DND-41 (cell line): ENCODE results near the gene PDLIM1.

Experiments used
- ATAC-seq: fragments of 200-7000 bp; cut with Tn5 transposase; 3 replicates; pipeline ENCODE4 v1.9.1; 2021; ENCODE audit warnings: low read depth; ENCODE audit not compliant: insufficient read depth
- DNase-seq: peaks from one replicate; pipeline ENCODE4 v3.0.0-alpha.2; 2020
- H2AFZ ChIP-seq: 2 replicates; pipeline ENCODE4 v1.6.0; 2012; ENCODE audit warnings: low read depth, low read length
- H3K27ac ChIP-seq: 2 replicates; pipeline ENCODE4 v1.5.1; 2012; ENCODE audit warnings: low read length, inconsistent platforms
- H3K27me3 ChIP-seq: fragments of 200-600 bp; sonication (generic); 2 replicates; pipeline ENCODE4 v1.6.0; 2012; ENCODE audit warnings: low read length, mild to moderate bottlenecking, inconsistent platforms; ENCODE audit not compliant: insufficient read depth, poor library complexity
- H3K36me3 ChIP-seq: 2 replicates; pipeline ENCODE4 v1.5.1; 2012; ENCODE audit warnings: low read length, inconsistent platforms; ENCODE audit not compliant: insufficient read depth
- H3K4me1 ChIP-seq: 2 replicates; pipeline ENCODE4 v1.5.1; 2012; ENCODE audit warnings: mild to moderate bottlenecking, low read length; ENCODE audit not compliant: insufficient read depth
- H3K4me2 ChIP-seq: 2 replicates; pipeline ENCODE4 v1.6.0; 2012; ENCODE audit warnings: mild to moderate bottlenecking, moderate library complexity, low read length, inconsistent platforms; ENCODE audit not compliant: insufficient read depth
- H3K4me3 ChIP-seq, 2 experiments: fragments of 200-600 bp in 1 of 2; shearing (Covaris generic) in 1 of 2; 2 replicates each; pipeline ENCODE4 v1.5.1; 2012 to 2016; ENCODE audit warnings: inconsistent platforms in 2 of 2, low read length in 2 of 2, mild to moderate bottlenecking in 2 of 2, low read depth in 1 of 2, moderate library complexity in 1 of 2
- H3K79me2 ChIP-seq: 2 replicates; pipeline ENCODE4 v1.6.0; 2012; ENCODE audit warnings: low read length, inconsistent platforms; ENCODE audit not compliant: insufficient read depth
- H3K9ac ChIP-seq: 2 replicates; pipeline ENCODE4 v1.6.0; 2012; ENCODE audit warnings: low read depth, mild to moderate bottlenecking, inconsistent platforms, low read length, moderate library complexity
- H3K9me3 ChIP-seq: 2 replicates; pipeline ENCODE4 v1.5.1; 2012; ENCODE audit warnings: low read length, moderate library complexity, mild to moderate bottlenecking, inconsistent platforms; ENCODE audit not compliant: insufficient read depth, severe bottlenecking
- H4K20me1 ChIP-seq: 2 replicates; pipeline ENCODE4 v1.6.0; 2012; ENCODE audit warnings: low read length; ENCODE audit not compliant: insufficient read depth
- EZH2 ChIP-seq: IDR thresholded peaks from 3 replicates; pipeline ENCODE4 v1.6.1; 2012; ENCODE audit warnings: borderline replicate concordance, low read depth, mild to moderate bottlenecking, moderate library complexity, low read length, inconsistent platforms; ENCODE audit not compliant: severe bottlenecking
- TF ChIP-seq, protein P1 (sequence below): IDR thresholded peaks from 2 replicates; pipeline ENCODE4 v1.5.1; 2012; ENCODE audit warnings: borderline replicate concordance, low read length, moderate library complexity, mild to moderate bottlenecking; ENCODE audit not compliant: poor library complexity, severe bottlenecking; ENCODE audit errors: extremely low read depth

The PDLIM1 gene

DNA sequence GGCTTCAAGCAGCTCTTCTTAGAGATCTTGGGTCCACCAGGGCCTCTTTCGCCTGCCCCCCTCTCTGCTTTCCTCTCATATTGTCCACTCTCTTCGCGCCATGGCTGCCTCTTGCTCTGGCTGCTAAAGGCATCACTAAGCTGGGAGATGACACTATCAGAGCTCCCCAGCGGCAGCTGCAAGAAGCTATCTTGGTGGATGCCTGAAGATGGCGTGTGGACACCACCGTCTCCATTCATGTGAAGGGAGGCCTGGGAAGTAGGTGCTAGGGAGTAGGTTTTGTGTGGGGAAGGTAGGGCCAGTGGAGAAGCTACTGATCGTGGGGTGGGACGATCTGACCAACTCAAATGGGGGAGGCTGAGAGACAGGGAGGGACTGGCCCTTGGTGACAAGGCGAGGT lies 45.9 kb upstream of the PDLIM1 start:
- H3K4me1 ChIP-seq: no peaks in the 10 kb centered on the region
- TF ChIP-seq EZH2: no peak
- TF ChIP-seq, protein P1, sequence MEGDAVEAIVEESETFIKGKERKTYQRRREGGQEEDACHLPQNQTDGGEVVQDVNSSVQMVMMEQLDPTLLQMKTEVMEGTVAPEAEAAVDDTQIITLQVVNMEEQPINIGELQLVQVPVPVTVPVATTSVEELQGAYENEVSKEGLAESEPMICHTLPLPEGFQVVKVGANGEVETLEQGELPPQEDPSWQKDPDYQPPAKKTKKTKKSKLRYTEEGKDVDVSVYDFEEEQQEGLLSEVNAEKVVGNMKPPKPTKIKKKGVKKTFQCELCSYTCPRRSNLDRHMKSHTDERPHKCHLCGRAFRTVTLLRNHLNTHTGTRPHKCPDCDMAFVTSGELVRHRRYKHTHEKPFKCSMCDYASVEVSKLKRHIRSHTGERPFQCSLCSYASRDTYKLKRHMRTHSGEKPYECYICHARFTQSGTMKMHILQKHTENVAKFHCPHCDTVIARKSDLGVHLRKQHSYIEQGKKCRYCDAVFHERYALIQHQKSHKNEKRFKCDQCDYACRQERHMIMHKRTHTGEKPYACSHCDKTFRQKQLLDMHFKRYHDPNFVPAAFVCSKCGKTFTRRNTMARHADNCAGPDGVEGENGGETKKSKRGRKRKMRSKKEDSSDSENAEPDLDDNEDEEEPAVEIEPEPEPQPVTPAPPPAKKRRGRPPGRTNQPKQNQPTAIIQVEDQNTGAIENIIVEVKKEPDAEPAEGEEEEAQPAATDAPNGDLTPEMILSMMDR: no peak
- no peak overlapping the region for H3K9ac ChIP-seq
- H4K20me1 ChIP-seq: no peaks in the 10 kb centered on the region
- H3K9me3 ChIP-seq: no peaks in the 10 kb centered on the region
- no peak for ATAC-seq
- no peak overlapping the region for H2AFZ ChIP-seq
- no peak overlapping the region for H3K4me2 ChIP-seq
- DNase-seq: no peak
- H3K27me3 ChIP-seq: peaks cover 2% of the 10 kb centered on the region
- no peaks in the 10 kb centered on the region for H3K36me3 ChIP-seq
- H3K4me3 ChIP-seq: no peak overlapping the region
- no peak overlapping the region for H3K27ac ChIP-seq
- H3K79me2 ChIP-seq: no peaks in the 10 kb centered on the region

DNA sequence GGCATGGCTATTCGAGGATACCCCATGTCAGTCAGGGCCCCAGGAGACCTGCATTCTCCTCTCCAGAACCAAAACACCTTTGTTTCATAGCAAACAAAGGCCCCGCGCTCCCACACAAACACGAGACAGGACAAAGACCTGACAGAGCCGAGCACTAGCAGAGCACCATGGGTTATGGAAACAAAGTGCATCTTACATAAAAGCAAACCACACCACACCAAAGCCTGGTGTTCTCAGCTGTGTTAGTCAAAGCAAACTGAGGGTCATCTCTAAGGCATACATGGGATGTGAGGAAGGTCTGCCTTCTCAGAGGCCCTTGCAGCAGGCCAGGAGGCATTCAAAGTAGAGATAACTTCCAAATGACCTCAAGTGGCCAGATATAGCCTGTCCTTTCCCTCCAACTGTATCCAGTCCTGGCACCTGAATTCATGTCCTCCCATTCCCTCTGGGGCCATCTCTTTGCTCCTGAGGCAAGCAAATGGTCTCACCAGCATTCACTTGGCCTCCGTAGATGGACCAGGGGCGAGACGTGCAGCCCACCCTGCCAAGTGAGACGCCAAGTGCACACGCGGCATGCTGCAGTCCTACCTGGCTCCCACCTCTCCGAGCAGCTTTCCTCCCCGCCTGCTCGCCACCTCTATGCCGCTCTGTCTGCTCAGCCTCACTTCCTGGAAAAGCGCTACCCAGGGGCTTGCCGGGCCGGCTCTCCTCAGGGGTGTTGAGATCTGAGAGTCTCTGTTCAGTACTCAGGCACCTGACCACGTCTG lies 45.3 kb upstream of the PDLIM1 start:
- H4K20me1 ChIP-seq: no peaks in the 10 kb centered on the region
- ATAC-seq: no peak
- H3K36me3 ChIP-seq: no peaks in the 10 kb centered on the region

DNA sequence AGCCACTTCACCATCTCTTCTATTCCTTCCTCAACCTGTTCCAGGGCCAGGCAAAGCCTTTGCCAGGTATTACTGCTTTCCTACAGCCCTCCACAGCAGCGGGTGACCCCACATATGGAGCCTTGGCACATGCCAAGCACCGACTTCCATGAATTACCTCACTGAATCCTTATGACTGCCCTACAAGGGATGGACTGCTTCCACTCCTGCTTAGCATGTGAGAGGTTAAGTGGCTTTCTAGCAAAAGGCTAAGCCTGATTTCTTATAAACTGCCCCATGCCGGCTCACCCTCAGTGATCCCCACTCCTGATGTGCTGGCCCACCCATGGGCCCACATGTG lies 44.0 kb upstream of the PDLIM1 start:
- H3K27me3 ChIP-seq: peaks cover 2% of the 10 kb centered on the region
- no peaks in the 10 kb centered on the region for H3K36me3 ChIP-seq

More for the DNA sequence above, 45.3 kb upstream of the PDLIM1 start:
- H3K27ac ChIP-seq: no peak overlapping the region
- H3K4me2 ChIP-seq: no peak overlapping the region
- no peaks in the 10 kb centered on the region for H3K4me1 ChIP-seq
- H3K4me3 ChIP-seq: no peak overlapping the region
- H3K9ac ChIP-seq: no peak overlapping the region
- TF ChIP-seq EZH2: no peak
- TF ChIP-seq, protein P1: no peak
- H3K79me2 ChIP-seq: no peaks in the 10 kb centered on the region
- peaks cover 2% of the 10 kb centered on the region for H3K27me3 ChIP-seq
- DNase-seq: no peak
- no peaks in the 10 kb centered on the region for H3K9me3 ChIP-seq
- H2AFZ ChIP-seq: no peak overlapping the region

More for the DNA sequence above, 44.0 kb upstream of the PDLIM1 start:
- TF ChIP-seq, protein P1: no peak
- no peak for TF ChIP-seq EZH2
- Histone ChIP-seq H3K9me3 (no peaks in the 10 kb centered on the region), H2AFZ (no peak overlapping the region), H3K4me3 (no peak overlapping the region), H3K4me2 (no peak overlapping the region), H3K79me2 (no peaks in the 10 kb centered on the region), H3K9ac (no peak overlapping the region), H3K4me1 (no peaks in the 10 kb centered on the region), H4K20me1 (no peaks in the 10 kb centered on the region), H3K27ac (no peak overlapping the region)
- DNase-seq (no peak), ATAC-seq (no peak)
